Lower leg skin (tissue), 4 donors: Measurements from ENCODE around the gene TGFBR2. TPM values are rescaled to one million over a fixed set of nuclear protein-coding genes. Genes with fewer than 3 reads are reported as not detected.

Source experiments
- DNase-seq, 2 donors: peaks; one replicate each; pipeline ENCODE4 v3.0.0-alpha.2; 2019; ENCODE audit warnings: low spot score in 2 of 2
- H3K4me3 ChIP-seq: fragments of 200-600 bp; sonication (generic); 2 replicates; pipeline ENCODE4 v1.5.1; 2017; ENCODE audit warnings: mild to moderate bottlenecking, low read depth; ENCODE audit not compliant: poor library complexity, severe bottlenecking
- POLR2A ChIP-seq, 2 donors: fragments of 450-650 bp; IDR thresholded peaks; one replicate each; pipeline ENCODE4 v1.6.1; 2016 to 2017; ENCODE audit warnings: antibody characterized with exemption in 2 of 2, mild to moderate bottlenecking in 1 of 2, moderate library complexity in 1 of 2
- WGBS, 2 donors: methylation state at CpG; one replicate each; pipeline ENCODE4 v1.1.5; 2018; 5-methylcytosine and 5-hydroxymethylcytosine counted together
- intact Hi-C: fragments of 100-400 bp; cut with DNase I; formaldehyde crosslinking; loops from one replicate; pipeline ENCODE4 v1.15.0; 2023; ENCODE audit warnings: low total_unique reads
- total RNA-seq, 4 donors: library from RNA; depleted of rRNA; stranded (reverse); fragments of >200 nt; gene quantifications; one replicate each; pipeline ENCODE4 v1.1.0, GENCODE V29; 2016
- TF ChIP-seq, protein P1 (sequence below), 3 donors: fragments of 450-650 bp; IDR thresholded peaks; one replicate each; pipeline ENCODE4 v1.5.1; 2016; ENCODE audit warnings: antibody characterized with exemption in 3 of 3, mild to moderate bottlenecking in 3 of 3, moderate library complexity in 2 of 3

Gene TGFBR2
- total RNA-seq, 4 donors from 2014 or later, result 57.8 to 109 (median 71.4) TPM

DNA sequence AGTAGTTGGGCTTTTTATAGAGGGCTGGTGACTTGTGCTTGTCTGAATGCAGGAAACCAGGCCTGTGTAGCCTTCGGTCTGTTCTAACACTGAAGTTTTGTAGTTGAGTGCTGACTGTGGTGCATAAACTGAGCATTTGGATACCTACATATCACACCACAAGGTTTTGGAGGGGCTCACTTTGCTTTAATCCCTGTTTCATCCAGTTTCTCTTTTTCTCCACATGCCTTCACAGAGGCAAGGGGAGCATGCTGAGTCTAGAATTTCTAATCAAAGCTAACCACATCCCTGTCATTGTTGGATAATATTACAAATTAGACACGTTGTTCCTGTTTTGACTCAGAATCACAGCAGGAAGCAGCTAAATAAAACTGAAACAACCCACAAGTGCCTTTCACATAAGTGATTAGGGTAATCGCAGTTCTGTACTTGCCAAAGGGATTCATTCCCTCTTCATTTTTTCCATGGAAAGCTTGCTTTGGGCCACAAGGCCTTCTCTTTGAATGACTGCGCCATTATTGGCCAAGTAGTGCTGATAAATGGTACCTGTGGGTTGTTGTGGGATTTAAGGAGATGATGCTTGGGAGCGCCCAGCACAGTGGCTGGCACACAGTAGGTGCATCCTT, 48.9 kb downstream of the TGFBR2 start:
- WGBS, 2 donors, result 72 to 74% methylated on average over 5 of the region's 5 CpGs
- no peak for DNase-seq

DNA sequence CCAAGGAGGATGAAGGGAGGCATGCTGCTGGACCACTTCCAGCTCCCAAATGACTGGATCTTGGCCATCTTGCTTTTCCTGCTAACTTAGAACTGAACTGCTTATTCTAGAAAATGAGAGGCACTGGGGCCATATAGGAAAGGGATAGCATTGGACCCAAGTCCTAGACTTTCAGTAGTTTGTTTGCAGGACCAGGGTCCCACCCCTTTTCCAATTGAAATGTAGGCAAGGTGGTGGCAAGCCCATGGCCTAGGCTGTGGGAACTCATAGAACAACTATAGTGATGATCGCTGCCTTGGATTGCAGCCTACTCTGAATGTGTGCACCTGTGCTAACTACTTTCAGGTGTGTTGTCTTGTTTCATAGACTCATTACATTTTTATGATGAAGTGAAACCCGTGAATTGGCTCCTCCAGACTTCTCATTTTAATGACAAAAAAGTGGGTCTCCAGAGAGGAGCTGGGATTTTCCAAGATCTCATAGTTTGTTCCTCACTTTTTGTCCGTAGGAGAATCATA, 50.3 kb downstream of the TGFBR2 start:
- DNase-seq, result no peak
- H3K4me3 ChIP-seq, result no peak overlapping the region
- 74 to 82% methylated on average over 3 of the region's 3 CpGs for WGBS, 2 donors
- TF ChIP-seq POLR2A (IDR thresholded peaks at IDR 0.05), result no peak
- TF ChIP-seq, protein P1, sequence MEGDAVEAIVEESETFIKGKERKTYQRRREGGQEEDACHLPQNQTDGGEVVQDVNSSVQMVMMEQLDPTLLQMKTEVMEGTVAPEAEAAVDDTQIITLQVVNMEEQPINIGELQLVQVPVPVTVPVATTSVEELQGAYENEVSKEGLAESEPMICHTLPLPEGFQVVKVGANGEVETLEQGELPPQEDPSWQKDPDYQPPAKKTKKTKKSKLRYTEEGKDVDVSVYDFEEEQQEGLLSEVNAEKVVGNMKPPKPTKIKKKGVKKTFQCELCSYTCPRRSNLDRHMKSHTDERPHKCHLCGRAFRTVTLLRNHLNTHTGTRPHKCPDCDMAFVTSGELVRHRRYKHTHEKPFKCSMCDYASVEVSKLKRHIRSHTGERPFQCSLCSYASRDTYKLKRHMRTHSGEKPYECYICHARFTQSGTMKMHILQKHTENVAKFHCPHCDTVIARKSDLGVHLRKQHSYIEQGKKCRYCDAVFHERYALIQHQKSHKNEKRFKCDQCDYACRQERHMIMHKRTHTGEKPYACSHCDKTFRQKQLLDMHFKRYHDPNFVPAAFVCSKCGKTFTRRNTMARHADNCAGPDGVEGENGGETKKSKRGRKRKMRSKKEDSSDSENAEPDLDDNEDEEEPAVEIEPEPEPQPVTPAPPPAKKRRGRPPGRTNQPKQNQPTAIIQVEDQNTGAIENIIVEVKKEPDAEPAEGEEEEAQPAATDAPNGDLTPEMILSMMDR (IDR thresholded peaks at IDR 0.05), result no peak
- intact Hi-C loops, result no loop called here

More for the DNA sequence above, 48.9 kb downstream of the TGFBR2 start:
- H3K4me3 ChIP-seq, result no peak overlapping the region
- TF ChIP-seq, protein P1 (IDR thresholded peaks at IDR 0.05), result no peak
- no peak for TF ChIP-seq POLR2A (IDR thresholded peaks at IDR 0.05)
- intact Hi-C loops, result no loop called here

DNA sequence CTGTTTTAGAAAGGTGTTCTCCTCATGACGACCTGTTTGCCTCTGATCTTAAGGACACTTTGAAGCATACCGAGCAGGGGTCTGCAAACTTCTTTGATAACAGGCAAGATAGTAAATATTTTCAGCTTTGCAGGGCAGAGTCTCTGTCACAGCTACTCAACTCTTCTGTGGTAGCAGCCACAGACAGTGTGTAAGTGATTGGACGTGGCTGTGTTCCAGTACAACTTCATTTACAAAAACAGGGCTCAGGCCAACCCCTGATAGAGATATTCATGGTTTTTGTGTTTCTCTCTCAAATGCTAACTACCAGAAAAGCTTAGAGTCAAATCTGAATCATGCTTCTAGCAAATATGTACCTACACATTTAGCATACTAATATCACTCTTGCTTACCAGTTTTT, 51.5 kb downstream of the TGFBR2 start:
- H3K4me3 ChIP-seq, result no peak overlapping the region
- 45 to 51% methylated on average over 3 of the region's 3 CpGs for WGBS, 2 donors
- intact Hi-C loops, result no loop called here
- no peak for TF ChIP-seq POLR2A (IDR thresholded peaks at IDR 0.05)
- TF ChIP-seq, protein P1 (IDR thresholded peaks at IDR 0.05), result no peak
- DNase-seq, result no peak

DNA sequence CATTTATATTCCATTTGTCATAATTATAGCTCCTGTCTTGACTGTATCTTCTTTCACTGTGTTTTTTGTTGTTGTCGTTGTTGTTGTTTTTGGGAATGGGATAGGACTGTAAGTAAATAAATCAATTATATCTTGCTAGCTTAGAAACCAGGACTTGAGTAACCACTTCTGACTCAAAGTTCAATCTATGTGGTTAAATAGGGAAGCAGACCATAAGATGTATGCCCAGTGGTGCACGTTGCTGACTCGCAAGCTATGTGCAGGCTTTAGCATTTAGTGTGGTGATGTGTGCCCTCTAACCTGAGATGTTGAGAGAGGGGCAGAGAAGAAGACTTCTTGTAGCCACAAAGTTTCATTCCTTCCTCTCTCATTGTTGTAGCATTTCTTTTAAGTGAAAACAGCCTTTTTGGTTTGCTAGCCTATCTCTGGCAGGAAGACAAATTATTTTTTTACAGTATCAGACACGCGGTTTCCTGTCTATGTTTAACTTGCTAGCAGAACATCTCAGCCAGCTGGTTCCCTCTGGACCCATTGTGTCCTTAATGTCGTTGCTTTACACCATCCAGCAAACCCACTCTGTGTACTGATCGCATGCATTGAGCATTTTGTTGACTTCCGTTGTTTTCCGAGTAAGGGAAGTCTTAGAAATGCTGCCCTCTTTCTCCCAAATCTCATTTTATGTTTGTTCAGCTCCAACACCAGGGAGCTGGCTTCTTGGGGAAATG, 52.1 kb downstream of the TGFBR2 start:
- WGBS, 2 donors, result 31 to 39% methylated on average over 9 of the region's 9 CpGs
- DNase-seq, result no peak

DNA sequence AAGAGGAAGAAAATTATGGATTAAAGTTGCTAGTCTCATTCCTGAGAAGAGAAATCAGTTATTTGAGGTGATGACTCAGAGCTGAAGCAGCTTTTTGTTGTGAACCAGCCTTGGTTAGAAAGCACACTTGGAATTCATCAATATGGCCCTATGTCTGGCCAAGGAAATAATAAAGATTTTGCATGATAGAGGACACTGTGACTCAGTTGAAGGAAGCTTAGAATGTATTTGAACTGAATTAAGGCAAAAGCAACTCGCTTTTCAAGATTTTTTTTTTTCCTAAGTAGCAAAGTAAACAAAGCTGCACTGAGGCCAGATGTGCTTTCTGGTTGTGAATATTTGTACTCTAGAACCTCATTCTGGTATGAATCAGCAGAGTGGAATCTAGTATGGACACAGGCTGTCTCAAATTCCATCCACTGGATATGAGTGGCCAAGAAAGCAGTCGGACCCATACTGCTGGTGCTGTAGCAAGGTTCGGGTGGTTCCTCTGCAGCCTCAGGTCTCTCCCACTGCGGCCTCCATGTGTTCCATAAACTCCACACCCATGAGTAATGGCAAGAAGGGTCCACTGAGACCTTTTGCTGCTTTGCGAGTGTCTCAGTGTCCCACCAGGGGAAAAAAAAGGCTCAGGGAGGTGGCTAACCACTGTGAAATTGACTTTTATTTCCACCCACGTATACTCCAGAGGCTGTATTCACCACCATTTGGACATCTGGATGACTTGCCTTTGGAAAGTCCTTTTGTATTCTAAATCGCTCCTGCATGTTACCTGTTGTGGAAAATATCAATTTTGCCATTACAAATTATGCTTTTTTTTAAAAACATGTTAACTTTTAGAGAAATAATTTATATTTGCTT, 53.1 kb downstream of the TGFBR2 start:
- DNase-seq, result no peak
- intact Hi-C loops, result no loop called here
- no peak overlapping the region for H3K4me3 ChIP-seq
- TF ChIP-seq, protein P1 (IDR thresholded peaks at IDR 0.05), result no peak
- no peak for TF ChIP-seq POLR2A (IDR thresholded peaks at IDR 0.05)
- 67 to 68% methylated on average over 7 of the region's 7 CpGs for WGBS, 2 donors

More for the DNA sequence above, 52.1 kb downstream of the TGFBR2 start:
- no peak overlapping the region for H3K4me3 ChIP-seq
- no peak for TF ChIP-seq POLR2A (IDR thresholded peaks at IDR 0.05)
- TF ChIP-seq, protein P1 (IDR thresholded peaks at IDR 0.05), result no peak
- intact Hi-C loops, result no loop called here
